Panc1 (cell line): ENCODE measurements around the gene MND1.

Experiments used
- CTCF ChIP-seq: fragments of 450-650 bp; IDR thresholded peaks from 2 replicates; pipeline ENCODE4 v1.5.1; 2017; ENCODE audit warnings: mild to moderate bottlenecking
- SIN3A ChIP-seq: IDR thresholded peaks from 2 replicates; pipeline ENCODE4 v1.6.1; 2012; ENCODE audit warnings: low read depth, mild to moderate bottlenecking, low read length, moderate library complexity, borderline replicate concordance; ENCODE audit not compliant: insufficient read depth

GRCh38 chr4:153383131-153383530, 38.6 kb downstream of the MND1 start:
- TF ChIP-seq CTCF, result no peak
- no peak for TF ChIP-seq SIN3A
